HT1080 (cell line): ENCODE results near the gene ZNF598. TPM values are rescaled to one million over a fixed set of nuclear protein-coding genes. Genes with fewer than 3 reads are reported as not detected.
"Not testable (repeated sequence)": the region's sequence is repeated elsewhere in the genome, so short reads cannot be mapped to it uniquely, and the experiment has no call there.

ENCODE experiments used
- DNase-seq: peaks from one replicate; pipeline ENCODE4 v3.0.0-alpha.2; 2015; ENCODE audit warnings: low read depth
- total RNA-seq: library from RNA; depleted of rRNA; stranded (reverse); fragments of >200 nt; shearing (Covaris generic); gene quantifications from 2 replicates; pipeline ENCODE4 v1.2.3, GENCODE V29; 2014

Gene ZNF598
- total RNA-seq, 1 experiment from 2014 or later, result 46.2 TPM

DNA sequence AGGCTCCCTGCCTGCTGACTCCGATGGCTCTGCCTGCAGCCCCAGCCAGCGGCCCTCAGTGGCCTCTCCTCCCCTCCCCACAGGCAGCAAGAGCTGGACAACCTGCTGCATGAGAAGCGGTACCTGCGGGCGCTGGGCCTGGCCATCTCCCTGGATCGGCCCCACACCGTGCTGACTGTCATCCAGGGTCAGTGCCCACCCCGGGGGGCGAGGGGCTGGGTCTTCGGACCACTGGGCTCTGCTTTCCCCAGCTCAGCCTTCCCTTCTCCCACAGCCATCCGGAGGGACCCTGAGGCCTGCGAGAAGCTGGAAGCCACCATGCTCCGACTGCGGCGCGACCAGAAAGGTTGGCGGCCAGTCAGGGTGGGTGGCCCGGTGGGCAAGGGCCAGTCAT, 31.7 kb downstream of the ZNF598 start:
- no peak for DNase-seq

DNA sequence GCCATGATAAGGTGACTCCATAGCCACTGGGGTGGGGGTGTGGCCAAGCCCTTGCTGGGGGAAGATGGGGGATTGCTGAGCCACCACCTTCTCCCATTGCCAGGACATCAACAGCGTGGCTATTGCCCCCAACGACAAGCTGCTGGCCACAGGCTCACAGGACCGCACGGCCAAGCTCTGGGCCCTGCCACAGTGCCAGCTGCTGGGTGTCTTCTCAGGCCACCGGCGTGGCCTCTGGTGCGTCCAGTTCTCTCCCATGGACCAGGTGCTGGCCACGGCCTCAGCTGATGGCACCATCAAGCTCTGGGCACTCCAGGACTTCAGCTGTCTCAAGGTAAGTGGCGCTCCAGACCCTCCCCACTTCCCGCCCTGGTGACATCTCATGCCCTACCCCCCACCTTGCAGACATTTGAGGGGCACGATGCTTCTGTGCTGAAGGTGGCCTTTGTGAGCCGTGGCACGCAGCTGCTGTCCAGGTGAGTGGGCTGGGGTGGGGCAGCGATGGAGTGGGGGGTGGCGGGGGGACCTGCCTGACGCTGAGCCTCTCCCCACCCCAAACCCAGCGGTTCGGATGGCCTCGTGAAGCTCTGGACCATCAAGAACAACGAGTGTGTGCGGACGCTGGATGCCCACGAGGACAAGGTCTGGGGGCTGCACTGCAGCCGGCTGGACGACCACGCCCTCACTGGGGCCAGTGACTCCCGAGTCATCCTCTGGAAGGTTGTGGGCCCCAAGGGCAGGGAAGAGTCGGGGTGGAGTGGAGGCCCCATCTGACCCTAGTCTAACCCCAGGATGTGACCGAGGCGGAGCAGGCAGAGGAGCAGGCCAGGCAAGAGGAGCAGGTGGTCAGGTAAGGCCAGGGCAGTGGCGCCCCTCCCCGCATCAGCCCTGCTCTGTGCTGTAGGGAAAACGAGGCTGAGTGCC, 32.4 kb downstream of the ZNF598 start:
- no peak for DNase-seq

DNA sequence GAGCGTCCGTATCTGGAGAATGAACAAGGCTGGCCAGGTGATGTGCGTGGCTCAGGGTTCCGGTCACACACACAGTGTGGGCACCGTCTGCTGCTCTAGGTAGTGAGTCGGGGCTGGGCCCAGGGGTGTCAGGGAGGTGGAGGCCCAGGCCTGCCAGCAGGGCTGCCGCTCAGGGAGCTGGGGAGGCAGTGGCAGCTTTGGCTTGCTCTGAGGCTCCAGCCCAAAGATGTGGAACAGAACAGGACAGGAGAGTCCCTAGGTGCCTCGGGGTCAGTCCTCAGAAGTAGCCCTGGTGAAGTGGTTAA, 33.5 kb downstream of the ZNF598 start:
- no peak for DNase-seq

DNA sequence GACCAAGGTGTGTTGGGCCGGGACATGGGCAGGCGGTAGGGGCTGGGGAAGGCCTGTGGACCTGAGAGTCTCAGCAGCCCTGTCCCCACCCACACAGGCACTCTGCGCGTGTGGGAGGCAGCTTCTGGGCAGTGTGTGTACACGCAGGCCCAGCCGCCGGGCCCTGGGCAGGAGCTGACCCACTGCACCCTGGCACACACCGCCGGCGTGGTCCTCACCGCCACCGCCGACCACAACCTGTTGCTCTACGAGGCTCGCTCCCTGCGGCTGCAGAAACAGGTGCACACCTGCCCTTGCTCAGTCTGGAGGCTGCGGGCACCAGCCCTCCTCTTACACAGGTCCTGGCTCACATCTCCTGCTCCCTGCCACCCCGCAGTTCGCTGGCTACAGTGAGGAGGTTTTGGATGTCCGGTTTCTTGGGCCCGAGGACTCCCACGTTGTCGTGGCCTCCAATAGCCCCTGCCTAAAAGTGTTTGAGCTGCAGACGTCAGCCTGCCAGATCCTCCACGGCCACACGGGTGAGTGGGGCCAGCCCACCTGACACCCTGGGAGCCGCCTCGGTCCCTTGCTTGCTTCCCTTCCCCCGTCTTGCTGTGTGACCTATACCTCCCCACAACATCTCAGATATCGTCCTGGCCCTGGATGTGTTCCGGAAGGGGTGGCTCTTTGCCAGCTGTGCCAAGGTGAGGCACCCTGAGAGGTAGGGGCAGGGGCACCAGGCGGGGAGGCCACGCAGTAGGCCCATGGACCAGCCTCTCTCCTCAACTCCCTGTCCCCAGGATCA, 34.0 kb downstream of the ZNF598 start:
- DNase-seq, result no peak

DNA sequence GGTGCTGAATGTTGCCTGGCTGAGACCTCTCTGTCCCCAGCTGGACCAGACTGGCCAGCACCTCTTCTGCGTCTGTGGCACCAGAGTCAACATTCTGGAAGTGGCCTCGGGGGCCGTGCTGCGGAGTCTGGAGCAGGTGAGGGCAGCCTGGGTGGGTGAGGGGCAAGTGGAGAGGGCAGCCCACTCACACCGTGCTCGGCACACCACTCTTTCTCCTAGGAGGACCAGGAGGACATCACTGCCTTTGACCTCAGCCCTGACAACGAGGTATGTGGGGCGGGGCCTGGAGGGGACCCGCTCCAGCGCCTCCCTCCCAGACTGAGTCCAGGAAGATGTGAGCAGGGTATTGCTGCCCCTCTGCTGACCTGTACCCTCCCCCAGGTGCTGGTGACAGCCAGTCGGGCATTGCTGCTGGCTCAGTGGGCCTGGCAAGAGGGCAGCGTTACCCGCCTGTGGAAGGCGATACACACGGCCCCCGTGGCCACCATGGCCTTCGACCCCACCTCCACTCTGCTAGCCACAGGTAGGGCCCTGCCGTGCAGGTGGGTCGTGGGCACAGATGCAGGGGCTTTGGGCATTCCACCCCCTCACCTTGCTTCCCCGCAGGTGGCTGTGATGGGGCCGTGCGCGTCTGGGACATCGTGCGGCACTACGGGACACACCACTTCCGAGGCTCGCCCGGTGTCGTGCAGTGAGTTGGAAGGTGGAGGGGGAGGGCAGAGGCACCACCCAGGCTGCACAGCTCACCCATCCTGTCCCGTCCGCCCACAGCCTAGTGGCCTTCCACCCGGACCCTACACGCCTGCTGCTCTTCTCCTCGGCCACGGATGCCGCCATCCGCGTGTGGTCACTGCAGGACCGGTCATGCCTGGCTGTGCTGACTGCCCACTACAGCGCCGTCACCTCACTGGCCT, 35.2 kb downstream of the ZNF598 start:
- no peak for DNase-seq

DNA sequence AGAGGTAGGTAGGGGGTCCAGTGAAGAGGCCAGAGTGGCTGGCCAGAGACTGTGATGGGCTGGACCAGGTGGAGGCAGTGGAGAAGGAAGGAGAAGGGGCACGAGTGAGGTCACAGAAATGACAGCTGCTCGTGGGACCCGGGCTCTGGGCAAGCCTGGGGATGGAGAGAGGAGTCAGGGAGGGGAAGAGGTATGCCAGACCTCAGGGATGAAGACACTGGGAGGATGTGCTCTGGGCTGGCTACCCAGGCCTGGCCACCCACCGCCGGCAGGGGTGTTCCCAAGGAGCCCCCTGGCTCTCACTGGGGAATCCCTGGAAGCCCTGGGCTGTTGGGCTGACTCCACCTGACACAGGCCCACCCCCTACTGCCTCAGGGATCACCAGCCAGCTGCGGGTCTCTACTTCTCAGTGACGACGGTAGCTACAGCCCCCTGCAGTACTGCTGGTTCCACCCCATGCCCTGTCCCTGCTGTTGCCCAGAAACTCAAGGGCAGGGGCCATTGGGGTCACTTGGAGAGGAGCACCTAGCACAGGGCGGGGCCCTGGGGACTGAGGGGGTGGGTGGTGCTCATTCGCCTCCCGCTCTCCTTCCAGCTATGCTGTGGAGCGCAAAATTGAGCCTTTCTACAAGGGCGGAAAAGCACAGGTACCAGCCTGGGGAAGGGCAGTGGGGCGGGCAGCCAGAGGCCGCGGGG, 36.0 kb downstream of the ZNF598 start:
- DNase-seq, result no peak

DNA sequence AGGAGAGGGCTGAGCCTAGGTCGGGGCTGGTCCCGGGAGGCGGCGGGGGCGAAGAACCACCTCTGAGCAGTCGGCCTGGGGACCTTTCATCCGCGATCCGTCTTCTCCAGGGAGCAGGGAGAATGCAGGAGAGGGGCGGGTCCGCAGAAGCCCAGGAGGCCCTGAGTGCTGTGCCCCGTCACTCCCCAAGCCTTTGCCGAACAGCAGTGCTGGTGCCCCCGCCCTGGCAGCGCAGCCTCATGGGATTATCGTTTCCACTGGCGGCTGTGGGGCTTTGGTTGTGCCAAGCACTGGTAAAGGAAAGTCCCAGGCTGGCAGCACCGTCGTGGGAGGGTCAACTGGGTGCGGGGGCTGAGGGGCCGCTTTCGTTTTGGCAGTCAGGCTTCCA, 37.1 kb downstream of the ZNF598 start:
- no peak for DNase-seq

DNA sequence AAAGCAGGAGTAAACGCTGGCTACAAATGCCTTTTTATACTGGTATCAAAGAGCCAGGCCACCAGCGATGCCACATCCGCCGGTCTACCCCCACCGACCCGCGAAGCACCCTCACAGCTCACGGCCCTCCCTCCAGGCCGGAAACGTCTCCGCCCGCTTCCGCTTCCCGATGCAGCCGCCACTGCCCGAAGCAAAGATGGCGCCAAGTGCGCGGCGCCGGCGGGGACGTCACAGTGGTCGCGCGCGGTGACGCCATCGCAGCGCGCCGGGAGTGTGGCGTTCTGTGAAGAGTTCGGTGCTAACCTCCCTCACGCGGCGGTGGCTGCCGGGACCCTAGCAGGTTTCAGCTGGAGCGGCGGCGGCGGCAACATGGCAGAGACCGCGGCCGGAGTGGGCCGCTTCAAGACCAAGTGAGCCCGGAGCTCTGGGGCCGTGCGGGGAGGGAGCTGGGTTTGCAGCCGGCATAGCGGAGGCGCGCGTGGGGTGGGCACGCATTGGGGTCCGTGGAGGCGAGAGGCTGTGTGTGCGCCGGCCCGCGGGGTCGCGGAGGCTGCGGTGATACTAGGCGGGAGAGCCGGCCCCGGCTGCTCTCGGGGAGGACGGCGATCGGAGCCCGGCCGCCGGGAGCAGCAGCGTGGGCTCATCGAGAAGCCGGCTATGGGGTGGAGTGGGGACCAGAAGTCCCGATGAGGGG, 37.7 kb downstream of the ZNF598 start, which contains the start of gene TBL3:
TBL3 (plus strand) TSS at position 258 of the 694 bp plus-strand sequence; CDS start at position 370, 112 bp downstream.
- peak; percentile 94 for DNase-seq

DNA sequence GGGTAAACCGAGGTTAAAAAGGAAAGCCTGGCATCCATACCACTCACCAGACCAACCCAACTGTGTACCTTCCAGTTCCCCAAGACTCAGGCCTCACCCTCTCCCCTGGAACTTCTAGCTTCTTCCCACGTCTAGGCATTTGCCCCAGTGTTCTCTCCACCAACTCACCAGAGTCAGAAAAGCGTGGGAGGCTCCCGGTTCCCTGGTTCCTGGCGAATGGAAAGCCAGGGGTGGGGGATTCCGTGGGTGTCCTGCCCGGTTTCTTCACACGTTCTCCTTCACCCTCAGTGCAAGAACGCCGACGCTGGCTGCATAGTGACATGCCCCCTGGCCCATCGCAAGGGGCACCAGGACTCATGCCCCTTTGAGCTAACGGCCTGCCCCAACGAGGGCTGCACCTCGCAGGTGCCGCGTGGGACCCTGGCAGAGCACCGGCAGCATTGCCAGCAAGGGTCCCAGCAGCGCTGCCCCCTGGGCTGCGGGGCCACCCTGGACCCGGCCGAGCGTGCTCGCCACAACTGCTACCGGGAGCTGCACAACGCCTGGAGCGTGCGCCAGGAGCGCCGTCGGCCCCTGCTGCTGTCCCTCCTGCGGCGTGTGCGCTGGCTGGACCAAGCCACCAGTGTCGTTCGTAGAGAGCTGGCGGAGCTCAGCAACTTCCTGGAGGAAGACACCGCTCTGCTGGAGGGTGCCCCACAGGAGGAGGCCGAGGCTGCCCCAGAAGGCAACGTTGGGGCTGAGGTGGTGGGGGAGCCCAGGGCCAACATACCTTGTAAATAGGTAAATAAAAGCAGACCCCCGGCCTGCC, 41.3 kb downstream of the ZNF598 start:
- DNase-seq, result no peak

DNA sequence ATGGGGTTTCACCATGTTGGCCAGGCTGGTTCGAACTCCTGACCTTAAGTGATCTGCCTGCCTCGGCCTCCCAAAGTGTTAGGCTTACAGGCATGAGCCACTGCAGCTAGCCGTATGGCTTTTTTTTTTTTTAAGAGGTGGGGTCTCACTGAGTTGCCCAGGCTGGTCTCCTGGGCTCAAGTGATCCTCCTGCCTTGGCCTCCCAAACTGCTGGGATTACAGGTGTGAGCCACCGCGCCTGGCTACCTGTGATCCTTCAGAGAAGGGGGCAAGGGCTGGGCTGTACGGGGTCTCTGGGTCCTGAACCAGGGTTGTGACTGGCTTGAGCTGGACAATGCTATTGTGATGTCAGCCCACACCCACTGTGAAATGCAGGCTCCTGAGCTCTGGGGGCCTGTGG, 43.2 kb downstream of the ZNF598 start, which contains the start of gene RNF151:
RNF151 (plus strand) TSS at position 397 of the 400 bp plus-strand sequence. CDS start 26 bp downstream, outside the sequence.
- DNase-seq, result no peak

DNA sequence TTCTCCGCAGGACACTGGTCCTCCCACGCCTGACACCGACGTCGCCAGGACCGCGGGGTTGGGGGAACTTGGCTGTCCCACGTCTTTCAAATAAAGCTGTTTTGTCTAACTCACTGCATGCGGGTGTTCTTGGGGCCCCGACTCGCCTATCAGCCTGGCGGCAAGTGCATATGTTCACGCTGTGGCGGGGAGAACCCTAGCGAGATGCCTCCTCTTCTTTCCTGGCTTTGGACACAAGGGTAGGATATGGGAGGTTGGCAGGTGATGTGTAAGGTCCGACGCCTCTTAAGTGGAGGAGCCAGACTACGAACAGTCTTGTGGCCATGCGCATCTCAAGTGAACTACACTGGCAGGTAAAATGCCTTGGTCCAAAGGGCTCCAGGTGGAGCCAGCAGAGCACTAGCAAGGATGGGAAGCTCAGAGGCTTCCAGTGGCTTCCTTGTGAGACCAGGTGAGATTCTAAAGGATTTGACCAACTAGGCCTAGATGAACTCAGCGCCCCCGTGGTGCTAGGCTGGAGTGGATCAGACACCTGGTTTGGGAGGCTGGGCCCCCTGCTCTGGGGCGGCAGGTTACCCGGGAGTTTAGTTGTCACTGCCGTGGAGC, 44.1 kb downstream of the ZNF598 start:
- no peak for DNase-seq

DNA sequence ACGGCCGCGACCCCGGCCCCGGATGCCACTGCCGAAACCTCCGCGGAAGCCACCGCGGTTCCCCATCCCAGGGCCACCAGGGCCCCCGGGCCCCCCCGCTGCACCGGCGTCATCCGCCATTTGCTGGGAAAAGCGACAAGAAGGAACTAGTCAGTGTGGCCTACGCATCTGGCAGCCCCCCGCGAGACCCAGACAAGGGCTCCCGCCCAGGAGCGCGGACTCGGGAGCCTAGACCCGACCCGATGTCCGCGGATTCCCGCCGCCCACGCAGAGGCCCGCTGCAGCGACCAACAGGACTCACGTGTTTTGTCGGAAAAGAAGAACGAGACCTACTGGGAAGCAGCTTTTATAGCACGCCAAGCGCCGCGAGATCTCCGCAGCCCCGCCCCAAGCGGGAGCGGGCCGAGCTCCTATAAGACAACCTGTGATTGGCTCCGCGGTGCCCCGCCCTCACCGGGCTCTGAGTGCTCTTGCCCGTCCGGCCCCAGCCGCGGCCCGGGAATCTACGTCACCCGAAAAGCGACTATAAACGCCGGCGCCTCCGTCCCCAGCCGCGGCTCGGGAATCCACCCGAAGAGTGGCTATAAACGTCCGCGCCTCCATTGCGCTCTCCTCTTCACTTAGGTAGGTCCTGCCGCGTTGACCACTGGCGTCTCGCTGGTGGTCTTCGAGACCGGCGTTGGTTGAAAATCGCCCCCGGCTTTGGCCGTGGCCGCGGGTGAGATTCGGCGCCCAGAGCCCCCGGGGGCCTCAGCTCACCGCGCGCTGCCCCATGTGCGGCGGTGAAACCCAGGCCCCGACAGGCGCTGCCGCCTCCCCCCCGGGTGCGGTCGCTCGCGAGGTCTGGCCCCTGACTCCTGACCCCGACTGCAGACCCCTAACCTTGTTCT, 44.9 kb downstream of the ZNF598 start, which contains the start of gene RPS2:
RPS2 (minus strand) TSS at position 321 of the 890 bp plus-strand sequence; CDS start at position 120, 201 bp downstream.
- peak; percentile 96 for DNase-seq

DNA sequence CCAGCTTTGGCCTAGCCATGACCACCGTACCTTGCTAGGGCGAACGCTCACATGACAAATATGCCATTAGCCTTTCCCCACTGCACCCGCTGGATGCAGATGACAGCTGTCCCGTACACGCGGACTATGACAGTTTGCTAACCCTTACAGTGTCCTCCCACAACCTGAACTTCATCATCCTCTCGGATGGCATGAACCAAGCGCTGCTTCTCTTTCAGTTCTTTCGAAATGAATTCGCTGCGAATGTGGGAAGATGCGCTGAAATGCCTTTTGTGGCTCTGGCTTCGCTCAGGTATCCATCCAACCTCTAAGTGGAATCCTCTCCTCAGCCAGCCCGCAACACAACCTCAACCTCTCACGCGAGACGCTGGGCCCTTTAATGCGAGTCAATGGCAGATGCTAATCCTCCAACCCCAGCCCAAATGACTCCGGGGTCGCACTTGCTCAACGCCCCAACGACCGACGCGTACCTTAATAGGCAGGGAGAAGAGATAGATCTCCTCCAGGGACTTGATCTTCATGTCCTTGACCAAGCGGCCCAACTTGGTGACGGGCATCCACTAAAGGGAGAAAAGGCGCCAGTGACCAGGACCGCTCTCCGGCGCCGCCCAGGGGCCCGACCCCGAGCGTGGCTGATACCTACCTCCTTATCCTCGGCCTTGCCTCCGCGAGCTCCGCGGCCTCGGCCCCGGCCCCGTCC, 45.7 kb downstream of the ZNF598 start:
- peak; percentile 44 for DNase-seq

DNA sequence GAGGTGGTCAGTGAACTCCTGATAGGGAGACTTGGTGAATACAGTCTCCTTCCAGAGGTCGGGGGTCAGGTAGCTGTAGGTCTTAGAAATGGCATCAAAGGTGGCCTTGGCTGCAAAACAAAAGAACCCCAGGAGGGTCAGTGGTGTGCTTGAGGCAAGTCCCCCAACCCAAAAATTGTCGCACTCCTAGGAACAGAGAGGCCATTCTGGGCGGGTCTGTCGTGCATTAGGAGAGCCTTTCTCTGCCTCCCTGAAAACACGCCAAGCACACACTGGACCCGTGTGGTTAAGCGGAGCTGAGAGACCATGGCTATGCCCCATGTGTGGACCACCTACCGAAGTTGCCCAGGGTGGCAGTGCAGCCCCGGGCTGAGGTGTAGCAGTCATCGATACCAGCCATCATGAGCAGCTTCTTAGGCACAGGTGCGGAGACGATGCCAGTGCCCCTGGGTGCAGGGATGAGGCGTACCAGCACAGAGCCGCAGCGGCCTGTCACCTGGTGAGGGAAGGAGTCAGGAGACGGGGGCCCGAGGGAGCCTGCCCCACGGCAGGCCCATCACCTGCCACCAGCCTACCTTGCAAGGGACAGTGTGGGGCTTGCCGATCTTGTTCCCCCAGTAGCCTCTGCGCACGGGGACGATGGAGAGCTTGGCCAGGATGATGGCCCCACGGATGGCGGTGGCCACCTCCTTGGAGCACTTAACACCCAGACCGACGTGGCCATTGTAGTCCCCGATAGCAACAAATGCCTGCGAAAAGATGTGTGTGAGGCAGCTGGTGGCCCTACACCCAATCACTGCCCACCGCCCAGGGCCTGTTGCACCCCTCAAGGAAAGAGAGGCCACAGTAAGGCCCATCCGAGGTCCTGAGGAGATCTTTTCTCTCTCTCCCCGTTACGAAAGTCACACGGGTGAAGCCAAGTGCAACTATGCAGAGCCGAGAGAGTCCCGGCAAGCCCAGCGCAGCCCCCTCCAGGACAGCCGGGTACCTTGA, 47.2 kb downstream of the ZNF598 start:
- DNase-seq, result not testable (repeated sequence)

DNA sequence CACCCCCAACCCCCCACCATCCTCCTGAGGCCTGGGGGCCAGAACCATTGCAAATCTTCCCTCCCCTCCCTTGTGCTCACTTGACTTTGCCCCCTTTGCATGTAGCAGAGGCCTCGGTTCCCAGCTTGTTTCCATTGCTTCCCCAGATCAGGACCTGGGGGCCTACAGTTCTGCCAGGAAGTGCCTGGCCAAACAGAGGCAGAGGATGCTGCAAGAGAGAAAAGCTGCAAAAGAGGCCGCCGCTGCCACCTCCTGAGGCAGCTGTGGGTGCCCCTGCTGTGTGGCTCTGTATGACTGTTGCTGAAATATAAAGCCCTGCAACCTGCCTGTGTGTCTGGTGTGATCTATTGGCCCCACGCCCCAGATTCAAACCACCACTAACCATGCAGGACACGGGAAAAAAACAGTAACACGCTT, 48.0 kb downstream of the ZNF598 start:
- peak; percentile 71 for DNase-seq
